Epithelial cell of esophagus (primary cell): Measurements from ENCODE around the gene ELAC1.

Experiments
- DNase-seq: peaks from one replicate; pipeline ENCODE4 v3.0.0; 2010; ENCODE audit warnings: low read depth
- H3K4me3 ChIP-seq: 2 replicates; pipeline ENCODE4 v1.5.1; 2011; ENCODE audit warnings: mild to moderate bottlenecking, low read length, control low read depth
- TF ChIP-seq, protein P1 (sequence below): IDR thresholded peaks from 2 replicates; pipeline ENCODE4 v1.5.1; 2011; ENCODE audit warnings: low read depth, mild to moderate bottlenecking, low read length, control low read depth, inconsistent platforms; ENCODE audit not compliant: insufficient read depth; ENCODE audit errors: missing control alignments

ELAC1 gene

DNA sequence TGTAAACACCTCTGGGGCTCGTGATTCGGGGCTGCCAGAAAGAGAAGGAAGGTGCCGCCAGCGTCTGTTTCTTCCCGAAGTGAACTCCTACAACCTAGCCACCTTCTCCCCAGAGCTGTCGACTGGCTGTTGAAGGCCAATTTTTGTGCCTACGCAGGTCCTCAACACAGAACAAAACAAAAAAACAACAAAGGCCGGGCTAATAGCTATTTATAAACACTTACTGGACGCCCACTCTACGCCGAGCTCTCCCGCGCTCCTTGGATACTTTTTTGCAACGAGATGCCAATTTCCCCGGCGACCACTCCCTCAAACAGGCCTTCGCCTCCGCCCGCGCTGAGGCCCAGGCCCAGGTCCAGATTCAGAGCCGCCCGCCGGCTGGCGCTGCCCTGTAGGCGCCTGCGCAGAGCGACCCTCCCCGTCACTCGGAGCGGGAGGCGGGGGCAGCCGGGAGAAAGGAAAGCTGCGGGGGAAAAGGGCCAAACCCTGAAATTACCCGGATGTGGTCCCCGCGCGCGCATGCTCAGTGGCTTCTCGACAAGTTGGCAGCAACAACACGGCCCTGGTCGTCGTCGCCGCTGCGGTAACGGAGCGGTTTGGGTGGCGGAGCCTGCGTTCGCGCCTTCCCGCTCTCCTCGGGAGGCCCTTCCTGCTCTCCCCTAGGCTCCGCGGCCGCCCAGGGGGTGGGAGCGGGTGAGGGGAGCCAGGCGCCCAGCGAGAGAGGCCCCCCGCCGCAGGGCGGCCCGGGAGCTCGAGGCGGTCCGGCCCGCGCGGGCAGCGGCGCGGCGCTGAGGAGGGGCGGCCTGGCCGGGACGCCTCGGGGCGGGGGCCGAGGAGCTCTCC, 62.1 kb downstream of the ELAC1 start, which contains the start of gene SMAD4:
Gene SMAD4 (plus strand): TSS at position 520 of the 843 bp plus-strand sequence. CDS start 16,834 bp downstream, outside the sequence.
- H3K4me3 ChIP-seq: peak within 1 kb of the TSS; percentile 49
- peak; percentile 96 for DNase-seq
- TF ChIP-seq, protein P1, sequence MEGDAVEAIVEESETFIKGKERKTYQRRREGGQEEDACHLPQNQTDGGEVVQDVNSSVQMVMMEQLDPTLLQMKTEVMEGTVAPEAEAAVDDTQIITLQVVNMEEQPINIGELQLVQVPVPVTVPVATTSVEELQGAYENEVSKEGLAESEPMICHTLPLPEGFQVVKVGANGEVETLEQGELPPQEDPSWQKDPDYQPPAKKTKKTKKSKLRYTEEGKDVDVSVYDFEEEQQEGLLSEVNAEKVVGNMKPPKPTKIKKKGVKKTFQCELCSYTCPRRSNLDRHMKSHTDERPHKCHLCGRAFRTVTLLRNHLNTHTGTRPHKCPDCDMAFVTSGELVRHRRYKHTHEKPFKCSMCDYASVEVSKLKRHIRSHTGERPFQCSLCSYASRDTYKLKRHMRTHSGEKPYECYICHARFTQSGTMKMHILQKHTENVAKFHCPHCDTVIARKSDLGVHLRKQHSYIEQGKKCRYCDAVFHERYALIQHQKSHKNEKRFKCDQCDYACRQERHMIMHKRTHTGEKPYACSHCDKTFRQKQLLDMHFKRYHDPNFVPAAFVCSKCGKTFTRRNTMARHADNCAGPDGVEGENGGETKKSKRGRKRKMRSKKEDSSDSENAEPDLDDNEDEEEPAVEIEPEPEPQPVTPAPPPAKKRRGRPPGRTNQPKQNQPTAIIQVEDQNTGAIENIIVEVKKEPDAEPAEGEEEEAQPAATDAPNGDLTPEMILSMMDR: no peak

DNA sequence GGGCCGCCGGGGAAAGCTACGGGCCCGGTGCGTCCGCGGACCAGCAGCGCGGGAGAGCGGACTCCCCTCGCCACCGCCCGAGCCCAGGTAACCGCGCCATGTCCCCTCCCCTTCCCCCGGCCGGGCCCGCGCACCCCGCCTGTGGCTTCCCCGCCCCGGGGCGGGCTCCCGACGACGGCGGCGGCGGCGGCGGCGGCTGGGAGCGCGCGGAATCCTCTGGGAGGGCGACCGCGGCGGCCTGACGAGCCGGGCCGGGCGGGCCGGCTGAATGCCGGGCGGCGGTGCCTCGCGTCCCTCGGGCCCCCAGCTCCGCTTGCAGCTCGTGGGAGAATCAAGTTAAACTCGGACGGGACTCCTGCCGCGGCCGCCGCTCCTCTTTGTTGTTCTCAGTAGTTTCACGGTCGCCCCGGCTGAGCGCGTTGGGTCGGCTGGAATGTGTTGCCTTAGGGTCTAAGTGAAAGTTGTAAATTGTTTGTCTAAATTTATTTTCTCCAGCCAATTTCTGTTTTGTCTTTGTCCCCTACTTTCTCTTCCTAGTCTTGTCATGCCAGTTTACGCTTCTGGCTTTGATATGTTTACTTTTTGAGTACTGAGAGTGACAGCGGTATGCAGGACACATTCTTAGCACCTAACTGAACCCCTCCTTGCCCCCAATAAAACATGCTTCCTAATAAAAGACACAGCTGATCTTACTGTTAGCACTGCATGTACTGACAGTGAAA, 62.9 kb downstream of the ELAC1 start:
- H3K4me3 ChIP-seq: peak overlapping the region; percentile 49
- TF ChIP-seq, protein P1: no peak
- DNase-seq: peak; percentile 73

DNA sequence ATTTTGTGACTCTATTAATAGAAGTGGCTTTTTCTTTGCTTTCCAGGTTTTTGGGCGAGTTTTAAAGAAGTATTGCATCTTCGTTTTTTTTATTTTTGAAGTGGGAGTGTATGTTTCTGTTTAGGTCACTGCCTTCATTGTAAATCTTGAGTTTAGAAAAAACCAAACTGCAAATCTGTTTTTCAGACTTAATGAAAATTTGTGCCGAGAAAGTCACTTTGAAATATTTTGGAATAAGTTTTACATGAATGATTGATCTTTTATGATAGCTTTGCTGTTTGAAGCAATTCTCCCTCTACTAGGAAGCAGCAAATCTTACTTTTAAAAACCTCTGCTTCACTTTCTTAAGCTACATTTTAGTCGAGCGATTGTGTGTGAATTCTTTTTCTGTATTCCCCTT, 64.4 kb downstream of the ELAC1 start:
- DNase-seq: no peak
- TF ChIP-seq, protein P1: no peak
- H3K4me3 ChIP-seq: peak overlapping the region; percentile 49

DNA sequence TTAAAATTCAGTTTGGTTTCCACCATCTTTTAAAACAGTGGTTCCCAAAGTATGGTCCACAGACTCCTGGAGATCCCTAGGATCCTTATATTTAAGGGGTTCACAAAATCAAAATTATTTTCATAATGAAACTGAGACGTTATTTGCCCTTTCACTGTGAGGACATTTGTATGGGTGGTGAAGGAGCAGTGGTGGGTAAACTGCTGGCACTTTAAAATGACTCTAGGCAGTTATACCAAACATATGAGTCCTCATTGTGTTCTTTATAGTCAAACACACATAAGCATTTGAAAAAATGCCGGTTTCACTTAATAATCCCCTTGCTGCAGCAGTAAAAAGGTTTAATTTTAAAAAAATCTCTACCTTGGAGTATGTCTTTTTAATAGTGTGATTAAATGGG, 69.4 kb downstream of the ELAC1 start:
- H3K4me3 ChIP-seq: no peak overlapping the region
- DNase-seq: no peak
- TF ChIP-seq, protein P1: no peak
